Bronchial epithelial cell (primary cell): Measurements from ENCODE around the gene STRBP. TPM values are rescaled to one million over a fixed set of nuclear protein-coding genes. Genes with fewer than 3 reads are reported as not detected.
A peak's percentile ranks its signal among the peaks of the same experiment; 100 is the strongest.

Experiments
- DNase-seq: peaks from one replicate; pipeline ENCODE4 v3.0.0-alpha.2; 2010; ENCODE audit warnings: low read depth
- FAIRE-seq: peaks from 2 replicates; lab custom pipeline; 2011; peaks lifted over from hg19 to GRCh38; lab: Jason Lieb, UNC
- H3K27me3 ChIP-seq: 2 replicates; pipeline ENCODE4 v1.5.1; 2011; ENCODE audit warnings: low read length; ENCODE audit not compliant: control insufficient read depth, insufficient read depth
- H3K36me3 ChIP-seq: 2 replicates; pipeline ENCODE4 v1.5.1; 2011; ENCODE audit warnings: low read length; ENCODE audit not compliant: control insufficient read depth, insufficient read depth
- H3K4me3 ChIP-seq: 2 replicates; pipeline ENCODE4 v1.5.1; 2011; ENCODE audit warnings: mild to moderate bottlenecking, low read depth, low read length, control low read depth
- total RNA-seq: library from RNA; depleted of rRNA; stranded (reverse); fragments of >200 nt; gene quantifications from 2 replicates; pipeline ENCODE4 v1.2.1, GENCODE V29; 2014
- TF ChIP-seq, protein P1 (sequence below): IDR thresholded peaks from 2 replicates; pipeline ENCODE4 v1.5.1; 2011; ENCODE audit warnings: mild to moderate bottlenecking, moderate library complexity, low read length, control low read depth, inconsistent platforms; ENCODE audit not compliant: insufficient read depth, severe bottlenecking

STRBP gene
- total RNA-seq, result 15.0 and 21.6 TPM in 2 replicates

DNA sequence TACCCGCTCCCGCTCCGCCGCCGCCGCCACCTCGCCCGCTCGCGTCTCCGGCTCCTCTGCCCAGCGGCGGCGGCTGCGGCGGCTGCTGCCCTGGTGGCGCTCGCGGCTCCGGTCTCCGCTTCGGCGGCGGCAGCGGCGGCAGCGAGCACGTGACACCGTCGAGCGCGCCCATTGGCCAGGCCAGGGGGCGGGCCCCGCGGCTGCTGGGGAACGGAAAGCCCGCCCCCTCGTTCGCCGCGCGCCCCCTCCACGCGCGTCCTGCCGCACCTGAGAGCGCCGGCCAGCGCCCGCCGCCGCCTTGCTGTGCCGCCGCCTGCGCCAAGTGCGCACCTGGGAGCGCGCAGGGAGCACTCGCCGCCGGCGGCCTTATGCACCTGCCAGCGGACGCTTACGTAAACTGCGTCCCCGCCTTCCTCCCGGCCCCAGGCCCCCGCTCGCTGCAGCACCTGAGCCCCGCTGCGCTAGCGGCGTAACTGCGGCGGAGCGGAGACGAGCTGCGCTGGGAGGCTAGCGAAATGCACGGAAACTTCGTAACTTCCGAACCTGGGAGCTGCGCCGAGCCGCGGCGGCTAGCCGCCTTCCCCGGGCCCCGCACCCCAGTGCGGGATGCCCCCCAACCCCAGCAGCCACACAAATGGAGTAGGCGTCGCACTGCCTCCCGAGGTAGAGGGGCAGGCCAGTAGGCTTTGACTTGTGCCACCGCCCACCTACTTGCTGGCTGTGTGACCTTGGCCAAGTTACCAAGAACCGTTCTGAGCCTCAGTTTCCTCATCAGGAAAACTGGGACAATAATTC, at the start of gene STRBP:
Gene STRBP, minus strand, starts transcription at position 122 of the 795 bp plus-strand sequence. CDS start 84,452 bp downstream, outside the sequence.
- TF ChIP-seq, protein P1, sequence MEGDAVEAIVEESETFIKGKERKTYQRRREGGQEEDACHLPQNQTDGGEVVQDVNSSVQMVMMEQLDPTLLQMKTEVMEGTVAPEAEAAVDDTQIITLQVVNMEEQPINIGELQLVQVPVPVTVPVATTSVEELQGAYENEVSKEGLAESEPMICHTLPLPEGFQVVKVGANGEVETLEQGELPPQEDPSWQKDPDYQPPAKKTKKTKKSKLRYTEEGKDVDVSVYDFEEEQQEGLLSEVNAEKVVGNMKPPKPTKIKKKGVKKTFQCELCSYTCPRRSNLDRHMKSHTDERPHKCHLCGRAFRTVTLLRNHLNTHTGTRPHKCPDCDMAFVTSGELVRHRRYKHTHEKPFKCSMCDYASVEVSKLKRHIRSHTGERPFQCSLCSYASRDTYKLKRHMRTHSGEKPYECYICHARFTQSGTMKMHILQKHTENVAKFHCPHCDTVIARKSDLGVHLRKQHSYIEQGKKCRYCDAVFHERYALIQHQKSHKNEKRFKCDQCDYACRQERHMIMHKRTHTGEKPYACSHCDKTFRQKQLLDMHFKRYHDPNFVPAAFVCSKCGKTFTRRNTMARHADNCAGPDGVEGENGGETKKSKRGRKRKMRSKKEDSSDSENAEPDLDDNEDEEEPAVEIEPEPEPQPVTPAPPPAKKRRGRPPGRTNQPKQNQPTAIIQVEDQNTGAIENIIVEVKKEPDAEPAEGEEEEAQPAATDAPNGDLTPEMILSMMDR, result no peak
- H3K27me3 ChIP-seq, result no peaks in the 10 kb centered on the region
- H3K36me3 ChIP-seq, result no peaks in the 10 kb centered on the region
- H3K4me3 ChIP-seq, result peak within 1 kb of the TSS; percentile 73
- FAIRE-seq (no peak), DNase-seq (peak; percentile 58)

DNA sequence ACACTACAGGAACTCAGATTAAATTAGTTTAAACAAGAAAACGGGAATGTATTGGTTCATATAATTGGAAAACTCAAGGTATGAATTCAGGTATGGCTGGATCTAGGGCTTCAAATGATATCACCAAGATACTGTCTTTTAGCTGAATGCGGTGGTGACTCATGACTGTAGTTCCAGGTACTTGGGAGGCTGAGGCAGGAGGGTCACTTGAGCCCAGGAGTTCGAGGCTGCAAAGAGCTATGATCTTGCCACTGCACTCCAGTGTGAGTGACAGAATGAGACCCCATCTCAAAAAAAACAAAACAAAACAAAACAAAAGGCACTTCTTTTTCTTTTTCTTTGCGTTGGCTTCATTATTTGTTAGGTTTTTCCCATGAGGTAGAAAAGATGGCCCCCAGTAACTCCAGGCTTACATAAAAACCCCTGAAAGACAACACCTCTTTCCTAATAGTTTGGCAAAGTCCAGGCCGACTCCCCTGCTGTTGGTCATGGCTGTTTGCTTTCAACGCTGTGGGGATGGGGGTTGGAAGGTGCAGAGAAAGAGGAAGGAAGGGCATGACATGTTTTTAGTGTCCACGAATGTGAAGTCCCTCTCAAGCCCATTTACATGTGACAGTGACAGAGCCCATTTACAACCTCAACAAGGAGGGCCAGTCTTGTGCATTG, 47.8 kb upstream of the STRBP start:
- no peak for FAIRE-seq

DNA sequence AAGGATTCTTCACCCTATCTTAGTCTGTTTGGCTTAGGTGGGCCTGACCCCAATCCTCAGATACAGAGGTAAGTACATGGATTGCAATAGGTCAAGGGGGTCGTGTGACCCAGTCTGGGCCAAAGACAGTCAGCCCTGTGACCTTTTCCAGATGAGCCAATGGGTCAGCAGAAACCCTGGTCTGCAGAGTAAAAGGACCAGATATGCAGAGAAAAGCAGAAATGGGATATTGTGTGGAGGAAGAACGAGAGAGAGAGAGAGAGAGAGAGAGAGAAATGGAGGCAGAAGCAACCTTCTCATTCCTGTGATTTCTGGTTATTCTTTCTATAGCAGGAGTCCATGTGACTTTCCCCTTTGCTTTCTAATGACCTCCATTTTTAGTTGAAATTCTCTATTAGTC, 47.2 kb upstream of the STRBP start:
- TF ChIP-seq, protein P1, result no peak
- DNase-seq (no peak), FAIRE-seq (no peak)
- peaks cover under 1% of the 10 kb centered on the region for H3K27me3 ChIP-seq
- no peak overlapping the region for H3K4me3 ChIP-seq
- H3K36me3 ChIP-seq, result no peaks in the 10 kb centered on the region

More for the DNA sequence above, 47.8 kb upstream of the STRBP start:
- TF ChIP-seq, protein P1, result no peak
- Histone ChIP-seq H3K4me3 (no peak overlapping the region), H3K27me3 (peaks cover 2% of the 10 kb centered on the region), H3K36me3 (no peaks in the 10 kb centered on the region)
- DNase-seq, result no peak

DNA sequence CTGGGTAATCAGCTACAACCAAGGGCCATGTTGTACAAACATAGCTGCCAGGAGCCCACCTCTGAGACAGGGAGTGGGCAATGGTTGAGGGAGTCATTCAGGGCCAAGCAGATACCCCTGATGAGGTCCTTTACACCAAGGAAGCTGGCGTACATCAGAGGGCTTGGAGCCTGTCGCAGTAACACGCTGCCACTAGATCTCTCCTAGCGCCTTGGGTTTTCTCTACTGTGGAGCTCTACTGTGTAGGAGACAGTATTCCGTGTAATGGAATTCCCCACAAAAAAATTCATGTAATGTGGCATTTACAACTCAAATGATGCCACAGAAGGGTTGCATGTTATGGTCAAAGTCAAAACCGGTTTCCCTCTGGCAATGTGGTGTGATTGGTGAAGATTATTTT, 46.2 kb upstream of the STRBP start:
- TF ChIP-seq, protein P1, result no peak
- FAIRE-seq, result no peak

DNA sequence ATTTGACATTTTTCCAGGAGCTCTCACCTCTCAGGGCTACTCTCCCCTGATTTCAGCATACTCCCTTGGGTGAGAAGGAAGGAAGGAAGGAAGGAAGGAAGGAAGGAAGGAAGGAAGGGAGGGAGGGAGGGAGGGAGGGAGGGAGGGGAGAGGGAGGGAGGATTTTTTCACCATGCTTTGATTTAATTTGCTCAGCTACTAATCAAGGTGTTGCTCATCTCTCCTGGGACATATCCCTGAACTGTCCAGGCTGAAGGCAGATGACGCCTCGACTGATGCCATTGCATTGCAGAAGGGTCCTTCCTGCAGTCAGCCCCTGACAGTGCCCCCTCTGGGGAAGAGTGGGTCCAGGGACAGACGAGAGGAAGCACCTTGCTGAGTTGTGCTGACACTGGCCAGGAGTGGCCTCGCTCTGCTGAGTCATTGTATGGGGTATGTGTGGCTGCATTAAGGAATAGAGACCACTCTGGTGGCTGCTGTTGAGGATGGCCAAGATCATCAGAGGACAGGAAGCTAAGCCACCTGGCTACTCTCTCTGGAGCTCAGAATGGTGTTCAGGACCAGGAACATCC, 44.0 kb upstream of the STRBP start:
- no peak for FAIRE-seq

More for the DNA sequence above, 46.2 kb upstream of the STRBP start:
- Histone ChIP-seq H3K27me3 (no peaks in the 10 kb centered on the region), H3K4me3 (no peak overlapping the region), H3K36me3 (no peaks in the 10 kb centered on the region)
- DNase-seq, result no peak

More for the DNA sequence above, 44.0 kb upstream of the STRBP start:
- no peaks in the 10 kb centered on the region for H3K27me3 ChIP-seq
- no peak for DNase-seq
- H3K4me3 ChIP-seq, result no peak overlapping the region
- TF ChIP-seq, protein P1, result no peak
- H3K36me3 ChIP-seq, result no peaks in the 10 kb centered on the region
